ENCODE results near the gene SLC25A48.
A peak's percentile ranks its signal among the peaks of the same experiment; 100 is the strongest.

SLC25A48 gene

GRCh38 chr5:135859641-135860040 lies 25.2 kb downstream of the SLC25A48 start:
- no peak for DNase-seq

DNA sequence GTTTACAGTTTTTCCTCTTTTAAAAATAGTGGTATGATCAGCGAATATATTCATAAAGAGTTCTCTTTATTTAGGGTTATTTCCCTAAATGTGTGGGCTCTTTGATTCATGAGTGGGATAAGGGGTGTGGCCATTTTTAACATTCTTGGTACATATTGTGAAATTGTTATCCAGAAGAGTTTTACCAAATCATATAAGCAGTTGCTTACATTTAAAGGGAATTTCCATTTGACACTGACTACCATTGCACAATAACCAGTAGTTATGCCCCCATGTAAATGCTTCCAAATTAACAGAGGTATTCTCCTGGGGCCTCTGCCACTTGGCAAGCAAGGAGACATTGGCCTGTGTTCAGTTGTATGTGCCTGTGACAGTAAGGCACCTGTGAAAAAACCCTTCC lies 27.2 kb downstream of the SLC25A48 start:
- DNase-seq, result no peak

DNA sequence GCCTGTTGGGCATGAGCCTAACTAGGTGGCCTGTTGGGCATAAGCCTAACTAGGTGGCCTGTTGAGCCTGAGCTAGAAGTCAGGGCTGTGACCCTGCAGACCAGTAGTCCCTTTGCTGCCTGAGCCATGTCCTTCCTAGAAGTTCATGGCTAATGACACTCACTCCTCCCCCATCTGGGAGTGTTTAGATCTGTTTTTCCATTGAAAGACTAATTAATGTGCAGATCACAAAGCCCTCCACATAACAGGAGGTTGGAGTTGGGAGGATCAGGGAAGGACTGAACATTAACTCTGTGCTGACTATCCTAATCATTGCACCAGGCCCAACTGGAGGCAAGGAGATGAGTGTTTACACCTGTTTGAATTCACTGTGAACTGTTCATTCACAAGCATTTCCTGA lies 27.6 kb downstream of the SLC25A48 start:
- DNase-seq, result no peak

DNA sequence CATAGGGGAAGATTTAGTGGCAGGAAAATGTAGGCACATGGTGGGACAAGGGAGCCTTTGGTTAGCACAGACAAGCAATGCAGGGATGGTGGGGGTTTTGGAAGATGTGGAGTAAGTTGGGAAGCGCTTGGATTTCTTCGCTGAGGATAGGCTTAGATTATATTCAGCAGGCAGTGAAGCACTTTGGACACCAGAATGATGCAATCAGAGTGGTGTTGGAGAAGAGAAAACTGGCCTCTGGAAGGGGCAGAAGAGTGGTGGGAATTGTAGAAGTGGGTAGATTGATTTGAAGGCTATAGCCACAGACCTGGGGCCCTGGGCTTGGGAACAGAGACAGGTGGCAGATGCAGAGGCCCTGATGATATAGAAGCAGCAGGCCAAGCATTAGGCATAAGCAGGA lies 28.3 kb downstream of the SLC25A48 start:
- no peak for DNase-seq

- DNase-seq, result no peak
These were observed 30.3 kb downstream of the SLC25A48 start for GRCh38 chr5:135864503-135865435.

DNA sequence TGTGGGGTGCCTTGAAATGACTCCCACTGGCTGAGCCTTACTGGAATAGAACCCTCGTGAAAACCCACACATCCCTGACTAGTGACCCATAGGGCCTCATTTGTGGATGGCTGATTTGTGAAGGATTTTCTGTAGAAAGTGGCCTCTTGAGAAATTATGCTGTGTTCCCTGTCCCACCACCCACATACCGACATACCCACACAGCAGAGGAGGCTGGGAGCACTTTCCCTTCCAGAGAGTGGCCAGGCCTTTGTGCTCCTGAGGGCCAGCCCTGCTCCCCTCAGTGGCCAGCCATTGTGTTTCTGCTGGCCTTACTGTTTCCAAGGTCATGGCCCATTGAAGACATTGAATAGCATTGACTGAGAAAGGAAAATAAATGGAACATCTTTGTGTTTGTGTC lies 31.6 kb downstream of the SLC25A48 start:
- DNase-seq, result no peak

- no peak for DNase-seq
These were observed 33.1 kb downstream of the SLC25A48 start for GRCh38 chr5:135867599-135867998.

DNA sequence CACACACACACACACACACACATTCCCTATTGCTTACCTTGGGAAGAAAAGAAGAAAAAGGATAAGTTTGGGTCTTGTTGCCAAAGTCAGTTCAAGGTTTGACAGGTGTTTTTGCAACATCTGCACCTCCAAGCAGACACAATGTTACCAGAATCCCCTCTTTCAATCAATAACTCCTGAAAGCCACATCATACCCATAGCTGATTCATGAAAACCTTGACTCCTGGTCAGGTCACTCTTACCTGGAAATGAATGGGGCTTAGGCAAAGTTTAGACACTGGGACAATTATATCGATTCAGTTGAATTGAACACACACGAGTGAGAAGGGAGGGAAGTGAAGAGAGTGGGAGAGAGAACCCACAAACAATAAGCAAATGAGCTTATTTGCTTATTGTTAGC lies 34.2 kb downstream of the SLC25A48 start:
- DNase-seq, result no peak

DNA sequence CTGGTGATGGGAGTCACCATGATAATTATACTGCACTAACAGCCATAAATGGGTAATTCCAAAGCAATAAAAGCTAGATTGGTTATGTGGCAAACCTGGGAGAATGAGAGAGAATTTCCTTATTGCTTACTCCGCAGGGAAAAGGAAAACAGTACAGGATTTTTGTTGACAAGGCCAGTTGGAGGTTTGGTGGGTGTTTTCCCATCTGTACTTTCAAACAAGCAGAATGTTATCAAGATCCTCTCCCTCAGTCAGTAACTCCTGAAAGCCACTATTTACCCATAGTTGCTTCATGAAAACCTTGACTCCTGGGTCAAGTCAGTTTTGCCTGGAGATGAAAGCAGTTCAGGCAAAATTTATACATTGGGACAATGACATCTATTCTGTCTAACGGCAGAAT lies 34.8 kb downstream of the SLC25A48 start:
- no peak for DNase-seq

DNA sequence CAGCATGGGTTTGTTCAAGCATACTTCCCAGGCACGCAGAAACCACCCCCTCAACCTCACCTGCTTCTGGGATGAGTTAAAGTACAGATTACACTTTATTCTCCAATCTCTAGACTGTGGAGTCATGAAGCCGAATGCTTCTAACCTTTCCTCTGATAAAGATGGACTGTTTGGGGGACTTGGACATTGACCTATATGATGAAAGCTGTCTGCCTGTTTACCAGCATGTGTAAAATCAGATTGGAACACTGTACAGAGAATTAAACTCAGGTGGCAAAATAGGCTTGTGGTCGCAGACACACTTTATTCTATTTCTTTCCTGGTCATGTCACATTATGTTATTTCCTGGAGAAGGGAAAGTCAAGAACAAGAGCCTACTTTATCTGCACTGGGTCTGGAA lies 35.5 kb downstream of the SLC25A48 start:
- DNase-seq, result no peak

GRCh38 chr5:135871268-135871915 lies 36.9 kb downstream of the SLC25A48 start:
- no peak for DNase-seq

GRCh38 chr5:135873831-135874230 lies 39.4 kb downstream of the SLC25A48 start:
- DNase-seq, result no peak

- DNase-seq, result no peak
These were observed 40.0 kb downstream of the SLC25A48 start for GRCh38 chr5:135874461-135874860.

DNA sequence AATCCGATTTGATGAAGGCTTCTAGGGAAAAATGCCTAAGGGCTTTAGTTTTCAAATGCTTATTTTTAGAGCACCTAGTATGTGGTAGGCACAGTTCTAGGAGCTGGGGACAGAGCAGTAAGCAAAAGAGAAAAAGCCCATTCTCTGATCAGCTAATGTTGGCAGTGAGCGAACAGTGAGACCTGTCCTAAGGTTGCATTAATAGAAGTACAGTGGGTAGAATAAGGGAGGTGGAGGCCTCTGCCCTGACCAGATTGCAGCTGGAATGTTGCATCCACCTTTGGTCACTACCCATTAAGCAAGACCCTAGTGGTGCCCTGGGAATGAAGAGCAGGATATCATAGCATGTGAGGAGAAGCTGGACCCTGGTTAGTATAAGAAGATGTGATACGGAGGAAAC lies 41.1 kb downstream of the SLC25A48 start:
- no peak for DNase-seq

- no peak for DNase-seq
These were observed 41.7 kb downstream of the SLC25A48 start for GRCh38 chr5:135876146-135876545.

GRCh38 chr5:135877570-135878155 lies 43.2 kb downstream of the SLC25A48 start:
- DNase-seq, result no peak

DNA sequence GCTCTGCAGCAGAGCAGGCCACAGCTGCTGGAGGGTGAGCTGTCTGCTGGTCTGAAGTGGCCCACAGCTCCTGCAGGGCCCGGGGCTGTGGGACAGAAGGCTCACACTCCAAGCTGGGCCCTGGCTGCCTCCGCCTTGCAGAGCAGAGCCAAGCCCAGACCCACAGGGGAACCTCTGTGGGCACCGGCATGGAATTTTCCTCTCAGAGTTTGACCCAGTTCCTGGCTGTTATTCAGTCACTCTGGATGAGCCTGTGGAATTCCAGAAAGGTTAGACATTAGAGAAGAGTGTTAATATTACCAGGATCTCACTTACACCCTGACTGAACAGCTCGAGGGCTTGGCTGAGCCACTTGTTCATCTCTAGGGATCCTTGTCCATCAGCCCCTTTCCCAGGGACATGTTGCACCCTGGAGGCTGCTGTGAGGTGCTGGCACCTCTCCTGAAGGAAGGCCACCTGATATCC lies 43.7 kb downstream of the SLC25A48 start:
- DNase-seq, result no peak

DNA sequence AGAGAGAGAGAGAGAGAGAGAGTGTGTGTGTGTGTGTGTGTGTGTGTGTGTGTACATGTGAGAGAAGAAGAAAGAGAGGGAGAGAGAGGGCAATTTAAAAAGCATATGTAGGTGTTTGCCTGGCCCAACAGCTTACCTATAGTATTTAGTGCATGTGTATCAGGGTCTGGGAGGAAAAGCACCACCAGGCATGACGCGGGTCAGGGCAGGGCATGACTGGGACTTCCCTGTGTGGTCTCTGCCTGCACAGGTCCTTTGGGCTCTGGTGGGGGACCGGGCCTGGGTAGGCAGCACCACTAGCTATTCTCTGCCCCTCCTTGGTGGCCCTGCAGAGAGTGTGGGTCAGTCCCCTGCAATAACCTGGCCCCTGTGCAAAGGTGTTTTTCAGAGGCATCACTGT lies 45.1 kb downstream of the SLC25A48 start:
- no peak for DNase-seq

- no peak for DNase-seq
These were observed 45.8 kb downstream of the SLC25A48 start for GRCh38 chr5:135880278-135880677.

- peak in 1 of 3 experiments; percentile 11 for DNase-seq
These were observed 46.3 kb downstream of the SLC25A48 start for GRCh38 chr5:135880801-135881200.

DNA sequence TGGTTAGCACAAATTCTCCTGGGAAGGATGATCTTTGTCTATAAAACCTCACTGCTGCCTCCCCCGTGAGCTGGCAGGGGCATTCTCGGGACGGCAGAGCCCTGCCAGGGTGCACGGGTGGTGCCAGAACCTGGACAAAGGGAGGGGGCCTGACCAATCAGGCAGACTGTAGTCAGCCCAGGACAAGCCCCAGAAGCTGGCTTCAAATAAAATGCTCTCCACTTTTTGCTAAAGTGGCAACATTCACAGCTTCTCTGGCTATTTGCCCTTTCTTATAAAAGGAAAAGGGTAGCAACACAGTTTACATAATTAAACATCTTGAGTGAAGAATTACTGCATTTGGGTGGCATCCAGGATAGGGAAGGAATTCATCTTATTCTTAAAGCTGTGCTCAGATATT lies 46.8 kb downstream of the SLC25A48 start:
- no peak for DNase-seq

- no peak for DNase-seq
These were observed 47.4 kb downstream of the SLC25A48 start for GRCh38 chr5:135881819-135882218.

GRCh38 chr5:135883026-135883425 lies 48.6 kb downstream of the SLC25A48 start:
- no peak for DNase-seq

DNA sequence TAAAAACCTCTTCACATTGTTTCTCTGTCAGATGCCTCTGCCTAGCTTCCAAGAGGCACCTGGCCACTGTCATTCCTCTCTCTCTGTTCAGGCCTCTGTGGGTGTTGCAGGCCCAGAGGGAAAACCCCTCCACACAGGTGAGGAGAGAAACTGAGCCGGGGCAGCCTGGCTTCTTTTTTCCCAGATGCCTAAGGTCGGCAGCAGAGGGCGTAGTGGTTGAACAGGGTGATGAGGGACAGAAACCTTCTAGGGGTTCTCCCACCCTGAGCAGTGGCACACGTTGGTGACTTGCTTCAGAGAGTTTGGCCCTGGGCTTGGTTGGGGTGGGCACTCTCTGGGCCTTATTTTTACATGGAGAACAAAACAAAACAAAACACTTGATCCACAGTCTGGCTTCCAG lies 49.0 kb downstream of the SLC25A48 start:
- no peak for DNase-seq
